ENCODE data around the gene TSPAN16. TPM values are rescaled to one million over a fixed set of nuclear protein-coding genes. Genes with fewer than 3 reads are reported as not detected.
A peak's percentile ranks its signal among the peaks of the same experiment; 100 is the strongest.
"Not testable (repeated sequence)": the region's sequence is repeated elsewhere in the genome, so short reads cannot be mapped to it uniquely, and the experiment has no call there.

TSPAN16 gene
- total RNA-seq, 1 donor: not detected

DNA sequence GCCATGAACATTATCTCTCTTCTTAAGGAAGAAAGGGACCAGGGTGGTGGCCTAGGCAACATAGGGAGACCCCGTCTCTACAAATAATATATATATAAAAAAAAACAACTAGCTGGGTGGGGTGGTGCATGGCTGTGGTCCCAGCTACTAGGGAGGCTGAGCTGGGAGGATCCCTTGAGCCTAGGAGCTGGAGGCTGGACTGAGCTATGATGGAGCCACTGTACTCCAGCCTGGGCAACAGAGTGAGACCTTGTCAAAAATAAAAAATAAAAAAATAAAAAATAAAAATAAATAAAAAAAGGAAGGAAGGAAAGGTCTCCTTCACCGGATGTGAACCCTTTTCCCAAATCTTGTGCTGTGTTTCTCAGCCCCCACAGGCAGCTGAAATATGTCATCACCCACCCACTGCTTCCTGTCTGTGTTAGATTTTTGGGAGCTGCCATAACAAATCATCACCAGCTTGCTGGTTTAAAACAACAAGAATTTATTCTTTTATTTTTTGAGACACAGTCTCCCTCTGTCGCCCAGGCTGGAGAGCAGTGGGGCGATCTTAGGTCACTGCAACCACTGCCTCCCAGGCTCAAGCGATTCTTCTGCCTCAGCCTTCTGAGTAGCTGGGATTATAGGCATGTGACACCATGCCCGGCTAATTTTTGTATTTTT, 9.5 kb upstream of the TSPAN16 start:
- H3K27me3 ChIP-seq (ENCODE audit: insufficient read depth, low read length): peaks cover 23% of the 10 kb centered on the region
- no peak overlapping the region for H3K4me3 ChIP-seq (ENCODE audit: low read length)
- H3K4me1 ChIP-seq (ENCODE audit: insufficient read depth, low read length): no peaks in the 10 kb centered on the region
- no peaks in the 10 kb centered on the region for H3K9me3 ChIP-seq (ENCODE audit: low read depth, low read length)

GRCh38 chr19:11288349-11288748, 7.6 kb upstream of the TSPAN16 start:
- Histone ChIP-seq H3K27me3 (ENCODE audit: insufficient read depth, low read length) (peaks cover 12% of the 10 kb centered on the region), H3K9me3 (ENCODE audit: low read depth, low read length) (no peaks in the 10 kb centered on the region), H3K4me3 (ENCODE audit: low read length) (no peak overlapping the region), H3K4me1 (ENCODE audit: insufficient read depth, low read length) (peaks cover 13% of the 10 kb centered on the region)

DNA sequence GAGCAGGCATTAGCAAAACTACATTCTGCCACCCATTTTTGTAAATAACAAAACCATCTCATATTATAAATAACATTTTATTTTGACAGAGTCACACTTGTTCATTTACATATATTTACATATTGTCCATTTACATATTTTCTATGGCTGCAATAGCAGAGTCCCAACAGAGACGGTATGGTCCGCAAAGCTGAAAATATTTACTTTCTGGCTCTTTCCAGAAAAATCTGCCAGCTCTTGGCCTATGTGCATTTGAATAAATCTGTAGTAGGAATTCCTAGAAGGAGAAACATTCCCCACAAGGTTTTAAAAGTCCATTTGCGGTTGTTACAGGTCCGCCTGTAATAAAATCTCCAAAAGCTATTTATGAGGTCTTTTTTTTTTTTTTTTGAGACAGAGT, 5.7 kb upstream of the TSPAN16 start:
- Histone ChIP-seq H3K4me1 (ENCODE audit: insufficient read depth, low read length) (peaks cover 32% of the 10 kb centered on the region), H3K4me3 (ENCODE audit: low read length) (no peak overlapping the region), H3K9me3 (ENCODE audit: low read depth, low read length) (no peaks in the 10 kb centered on the region), H3K27me3 (ENCODE audit: insufficient read depth, low read length) (peaks cover 6% of the 10 kb centered on the region)

- peaks cover 44% of the 10 kb centered on the region for H3K4me1 ChIP-seq (ENCODE audit: insufficient read depth, low read length)
- H3K9me3 ChIP-seq (ENCODE audit: low read depth, low read length): no peaks in the 10 kb centered on the region
- H3K27me3 ChIP-seq (ENCODE audit: insufficient read depth, low read length): peaks cover 6% of the 10 kb centered on the region
- H3K4me3 ChIP-seq (ENCODE audit: low read length): no peak overlapping the region
These were observed 4.5 kb upstream of the TSPAN16 start for GRCh38 chr19:11291415-11291814.

GRCh38 chr19:11291991-11292390, 4.0 kb upstream of the TSPAN16 start:
- peaks cover 50% of the 10 kb centered on the region for H3K4me1 ChIP-seq (ENCODE audit: insufficient read depth, low read length)
- no peak overlapping the region for H3K4me3 ChIP-seq (ENCODE audit: low read length)
- no peaks in the 10 kb centered on the region for H3K9me3 ChIP-seq (ENCODE audit: low read depth, low read length)
- peaks cover 5% of the 10 kb centered on the region for H3K27me3 ChIP-seq (ENCODE audit: insufficient read depth, low read length)

DNA sequence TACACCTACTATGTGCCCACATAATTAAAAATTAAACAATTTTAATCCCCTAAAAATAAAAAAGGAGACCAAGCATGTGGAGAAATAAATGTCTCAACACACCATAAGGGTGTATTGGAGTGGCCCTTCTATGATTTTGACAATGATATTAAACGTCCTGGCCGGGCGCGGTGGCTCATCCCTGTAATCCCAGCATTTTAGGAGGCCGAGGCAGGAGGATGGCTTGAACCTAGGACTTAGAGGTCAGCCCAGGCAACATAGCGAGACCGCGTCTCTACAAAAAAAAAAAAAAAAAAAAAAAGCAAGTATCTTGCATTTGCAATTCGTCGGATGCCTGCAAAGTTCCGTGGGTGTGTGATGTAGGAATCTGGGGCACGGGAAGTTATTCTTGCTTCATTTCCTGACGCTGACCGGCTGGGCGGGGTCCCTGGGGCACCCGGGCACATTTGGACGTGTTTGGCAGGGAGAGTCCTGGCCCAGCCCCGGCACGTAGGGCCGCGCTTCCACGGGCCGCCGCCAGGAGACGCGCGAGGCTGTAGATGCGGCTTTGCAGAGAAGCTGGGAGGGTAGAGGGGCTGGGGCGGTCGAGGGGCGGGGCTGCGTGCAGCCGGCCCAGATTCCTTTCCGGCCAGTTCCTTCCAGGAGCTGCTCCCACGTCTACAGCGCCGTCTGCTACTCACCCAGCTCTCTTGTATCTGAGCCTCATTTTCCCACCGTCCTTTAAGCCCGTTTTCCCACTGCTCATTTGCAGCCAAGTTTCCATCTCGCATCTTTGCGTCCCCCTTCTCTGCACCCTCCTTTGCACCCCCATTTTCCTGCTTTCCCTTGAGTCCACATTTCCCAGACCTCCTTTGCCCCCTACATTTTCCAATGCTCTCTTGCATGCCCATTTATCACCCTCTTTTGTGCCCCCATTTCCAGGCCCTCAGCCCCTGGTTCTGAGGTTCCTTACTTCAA, 2.2 kb upstream of the TSPAN16 start:
- Histone ChIP-seq H3K9me3 (ENCODE audit: low read depth, low read length) (no peaks in the 10 kb centered on the region), H3K4me1 (ENCODE audit: insufficient read depth, low read length) (peaks cover 53% of the 10 kb centered on the region), H3K4me3 (ENCODE audit: low read length) (no peak overlapping the region), H3K27me3 (ENCODE audit: insufficient read depth, low read length) (no peaks in the 10 kb centered on the region)

GRCh38 chr19:11295180-11295579, 780 bp upstream of the TSPAN16 start:
- Histone ChIP-seq H3K27me3 (ENCODE audit: insufficient read depth, low read length) (no peaks in the 10 kb centered on the region), H3K4me3 (ENCODE audit: low read length) (no peak overlapping the region), H3K4me1 (ENCODE audit: insufficient read depth, low read length) (peaks cover 53% of the 10 kb centered on the region), H3K9me3 (ENCODE audit: low read depth, low read length) (no peaks in the 10 kb centered on the region)

DNA sequence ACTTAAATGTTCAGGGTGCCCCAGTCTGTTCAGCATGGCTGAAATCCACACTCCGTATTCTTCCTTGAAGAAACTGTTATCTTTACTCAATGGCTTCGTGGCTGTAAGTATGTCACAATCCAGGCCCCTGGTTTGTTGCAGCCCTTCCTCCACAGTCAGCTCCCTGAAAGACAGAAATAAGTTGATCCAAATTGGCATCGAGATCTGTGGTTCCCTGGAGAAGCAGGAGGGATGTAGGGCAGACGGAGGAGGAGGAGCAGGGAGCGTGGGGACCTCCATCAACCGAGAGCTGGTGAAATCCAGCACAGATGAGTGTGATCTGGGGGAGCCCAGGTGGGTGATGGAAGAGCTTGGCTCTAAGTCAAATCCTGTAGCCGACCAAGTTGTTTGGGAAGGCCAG, 304 bp downstream of the TSPAN16 start:
- H3K4me3 ChIP-seq (ENCODE audit: low read length): no peak overlapping the region
- H3K27me3 ChIP-seq (ENCODE audit: insufficient read depth, low read length): no peaks in the 10 kb centered on the region
- peaks cover 53% of the 10 kb centered on the region for H3K4me1 ChIP-seq (ENCODE audit: insufficient read depth, low read length)
- H3K9me3 ChIP-seq (ENCODE audit: low read depth, low read length): no peaks in the 10 kb centered on the region

- H3K4me1 ChIP-seq (ENCODE audit: insufficient read depth, low read length): peaks cover 21% of the 10 kb centered on the region
- no peak overlapping the region for H3K4me3 ChIP-seq (ENCODE audit: low read length)
- H3K9me3 ChIP-seq (ENCODE audit: low read depth, low read length): no peaks in the 10 kb centered on the region
- H3K27me3 ChIP-seq (ENCODE audit: insufficient read depth, low read length): no peaks in the 10 kb centered on the region
These were observed 4.2 kb downstream of the TSPAN16 start for GRCh38 chr19:11299946-11300810.

DNA sequence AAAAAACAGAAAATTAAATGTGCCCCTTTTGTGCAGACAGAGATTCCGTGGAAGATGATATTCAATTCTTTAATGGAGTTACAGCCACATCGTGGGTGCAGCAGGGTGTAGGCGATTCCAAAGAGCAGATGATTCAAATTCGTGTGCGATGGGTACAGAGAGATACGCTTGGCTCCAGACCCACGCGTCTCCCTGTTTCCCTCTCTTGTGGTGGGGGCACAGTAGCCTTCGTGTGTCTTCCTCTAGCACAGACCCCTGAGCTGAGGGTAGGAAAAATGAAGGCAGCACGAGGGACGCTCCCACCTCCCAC, 4.8 kb downstream of the TSPAN16 start:
- Histone ChIP-seq H3K4me3 (ENCODE audit: low read length) (no peak overlapping the region), H3K4me1 (ENCODE audit: insufficient read depth, low read length) (peaks cover 16% of the 10 kb centered on the region), H3K9me3 (ENCODE audit: low read depth, low read length) (no peaks in the 10 kb centered on the region), H3K27me3 (ENCODE audit: insufficient read depth, low read length) (no peaks in the 10 kb centered on the region)

DNA sequence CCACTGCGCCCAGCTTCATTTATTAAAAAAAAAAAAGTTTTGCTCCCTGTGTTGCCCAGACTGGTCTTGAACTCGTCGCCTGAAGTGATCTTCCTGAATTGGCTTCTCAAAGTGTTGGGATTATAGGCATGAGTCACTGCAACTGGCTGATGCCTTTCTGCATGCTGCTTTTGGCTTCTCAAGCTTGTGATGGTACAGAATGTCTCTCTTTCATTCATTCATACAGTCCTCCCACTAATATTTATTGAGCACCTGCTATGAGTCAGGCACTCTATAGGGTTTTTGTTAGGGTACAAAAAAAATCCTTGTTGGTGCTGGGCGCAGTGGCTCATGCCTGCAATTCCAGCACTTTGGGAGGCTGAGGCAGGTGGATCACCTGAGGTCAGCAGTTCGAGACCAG, 9.0 kb downstream of the TSPAN16 start:
- H3K9me3 ChIP-seq (ENCODE audit: low read depth, low read length): no peaks in the 10 kb centered on the region
- no peak overlapping the region for H3K4me3 ChIP-seq (ENCODE audit: low read length)
- no peaks in the 10 kb centered on the region for H3K4me1 ChIP-seq (ENCODE audit: insufficient read depth, low read length)
- H3K27me3 ChIP-seq (ENCODE audit: insufficient read depth, low read length): no peaks in the 10 kb centered on the region

- H3K4me3 ChIP-seq (ENCODE audit: low read length): no peak overlapping the region
- no peaks in the 10 kb centered on the region for H3K9me3 ChIP-seq (ENCODE audit: low read depth, low read length)
- H3K4me1 ChIP-seq (ENCODE audit: insufficient read depth, low read length): no peaks in the 10 kb centered on the region
- H3K27me3 ChIP-seq (ENCODE audit: insufficient read depth, low read length): no peaks in the 10 kb centered on the region
These were observed 10.4 kb downstream of the TSPAN16 start for GRCh38 chr19:11306337-11306736.

- H3K9me3 ChIP-seq (ENCODE audit: low read depth, low read length); H3K27me3 ChIP-seq (ENCODE audit: insufficient read depth, low read length): not testable (repeated sequence)
- Histone ChIP-seq H3K4me3 (ENCODE audit: low read length) (peak overlapping the region; percentile 34), H3K4me1 (ENCODE audit: insufficient read depth, low read length) (peaks cover 91% of the 10 kb centered on the region)
These were observed 24.5 kb downstream of the TSPAN16 start for GRCh38 chr19:11320278-11320995.

DNA sequence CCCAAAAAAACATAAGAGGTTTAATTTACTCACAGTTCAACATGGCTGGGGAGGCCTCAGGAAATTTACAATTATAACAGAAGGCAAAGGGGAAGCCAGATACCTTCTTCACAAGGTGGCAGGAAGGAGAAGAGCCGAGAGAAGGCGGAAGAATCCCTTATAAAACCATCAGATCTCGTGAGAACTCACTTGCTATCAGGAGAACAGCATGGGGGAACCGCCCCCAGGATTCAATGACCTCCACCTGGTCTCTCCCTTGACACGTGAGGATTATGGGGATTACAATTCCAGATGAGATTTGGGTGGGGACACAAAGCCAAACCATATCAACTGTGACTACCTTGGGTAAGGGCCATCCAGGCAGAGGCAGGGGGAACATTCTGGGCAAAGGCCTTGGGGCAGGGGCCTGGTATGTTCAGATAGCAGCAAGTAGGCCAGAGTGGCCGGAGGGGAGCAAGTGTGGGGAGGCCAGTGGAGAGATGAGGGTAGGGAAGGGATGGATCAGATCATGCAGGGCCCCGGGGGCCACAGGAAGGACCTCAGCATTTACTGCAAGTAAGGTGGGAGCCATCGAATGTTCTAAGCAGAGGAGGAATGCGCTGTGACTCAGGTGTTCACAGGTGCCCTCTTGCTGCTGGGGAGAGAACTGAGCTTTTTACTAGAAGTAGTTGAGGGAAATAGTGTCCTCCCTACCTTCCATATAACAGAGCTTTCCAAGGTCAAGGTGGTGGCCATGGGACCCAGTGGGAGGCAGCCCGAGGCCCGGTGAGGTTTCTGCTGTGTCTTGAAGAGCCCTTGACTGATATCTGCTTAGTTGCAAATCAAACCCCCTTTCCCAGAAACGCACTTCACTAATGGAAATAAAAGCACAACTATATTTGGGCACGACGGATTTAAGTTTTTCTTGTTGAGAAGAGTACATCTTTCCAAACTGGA, 25.5 kb downstream of the TSPAN16 start:
- peak overlapping the region; percentile 34 for H3K4me3 ChIP-seq (ENCODE audit: low read length)

More for the DNA sequence above, 25.5 kb downstream of the TSPAN16 start:
- Histone ChIP-seq H3K27me3 (ENCODE audit: insufficient read depth, low read length) (no peaks in the 10 kb centered on the region), H3K4me1 (ENCODE audit: insufficient read depth, low read length) (peaks cover 94% of the 10 kb centered on the region), H3K9me3 (ENCODE audit: low read depth, low read length) (no peaks in the 10 kb centered on the region)

All from mononuclear cell (primary cell).